Activated CD4-positive, alpha-beta memory T cell treated with anti-CD3 and anti-CD28 coated beads, Interleukin-2, amount 10 ng/mL, durations not matched to agents 7 days and 5 days (primary cell): Measurements from ENCODE around the gene CASP5. TPM values are rescaled to one million over a fixed set of nuclear protein-coding genes. Genes with fewer than 3 reads are reported as not detected.
"Not testable (repeated sequence)": the region's sequence is repeated elsewhere in the genome, so short reads cannot be mapped to it uniquely, and the experiment has no call there.

ENCODE experiments used
- CTCF ChIA-PET: fragments of 350-600 bp; sonication (Branson Sonifier 250); formaldehyde crosslinking; loops from one replicate; lab custom pipeline; 2021; ENCODE audit warnings: antibody characterized with exemption, inconsistent platforms; lab: Charles Lee
- POLR2A ChIA-PET: fragments of 350-600 bp; sonication (Branson Sonifier 250); formaldehyde crosslinking; loops from one replicate; lab custom pipeline; 2021; ENCODE audit warnings: antibody characterized with exemption; lab: Charles Lee
- DNase-seq: peaks from one replicate; pipeline ENCODE4 v3.0.0-alpha.2; 2020
- H3K27ac Mint-ChIP-seq: one replicate; pipeline ENCODE4 v1.8.0; 2021; ENCODE audit warnings: mild to moderate bottlenecking, mixed read lengths
- H3K27me3 Mint-ChIP-seq: one replicate; pipeline ENCODE4 v1.8.0; 2021; ENCODE audit warnings: mixed read lengths
- H3K36me3 Mint-ChIP-seq: one replicate; pipeline ENCODE4 v1.8.0; 2021; ENCODE audit warnings: low read depth, mixed read lengths
- H3K4me1 Mint-ChIP-seq: one replicate; pipeline ENCODE4 v1.8.0; 2021; ENCODE audit warnings: mixed read lengths
- H3K4me3 Mint-ChIP-seq: one replicate; pipeline ENCODE4 v1.8.0; 2021; ENCODE audit warnings: mild to moderate bottlenecking, mixed read lengths
- H3K9me3 Mint-ChIP-seq: one replicate; pipeline ENCODE4 v1.8.0; 2021; ENCODE audit warnings: mixed read lengths
- total RNA-seq, 2 experiments: library from RNA; stranded (reverse); gene quantifications; one replicate each; pipeline ENCODE4 v1.2.3, GENCODE V29; 2021

The CASP5 gene
- total RNA-seq, 2 experiments from 2014 or later = 0.30 TPM; not detected in 1

- no peaks in the 10 kb centered on the region for H3K4me1 Mint-ChIP-seq
- POLR2A ChIA-PET = no interaction called here
- CTCF ChIA-PET = no interaction called here
- no peak overlapping the region for H3K4me3 Mint-ChIP-seq
- peaks cover 2% of the 10 kb centered on the region for H3K36me3 Mint-ChIP-seq
- H3K9me3 Mint-ChIP-seq = peaks cover 9% of the 10 kb centered on the region
- DNase-seq = no peak
- no peak overlapping the region for H3K27ac Mint-ChIP-seq
- no peaks in the 10 kb centered on the region for H3K27me3 Mint-ChIP-seq
Observed at GRCh38 chr11:104979839-104980238, 43.1 kb downstream of the CASP5 start.

GRCh38 chr11:104973616-104974015 lies 49.4 kb downstream of the CASP5 start:
- H3K4me1 Mint-ChIP-seq = peaks cover 9% of the 10 kb centered on the region
- no peak overlapping the region for H3K4me3 Mint-ChIP-seq
- ChIA-PET CTCF (no interaction called here), POLR2A (interaction anchor here (0.6 kb wide), 1 partner anchor 367 kb away, joined by 3 read pairs; no protein-coding TSS in a partner anchor)
- DNase-seq = no peak
- H3K36me3 Mint-ChIP-seq = peaks cover 25% of the 10 kb centered on the region
- H3K27ac Mint-ChIP-seq = no peak overlapping the region
- no peaks in the 10 kb centered on the region for H3K27me3 Mint-ChIP-seq
- peaks cover 35% of the 10 kb centered on the region for H3K9me3 Mint-ChIP-seq

GRCh38 chr11:104972924-104973323 lies 50.0 kb downstream of the CASP5 start:
- Mint-ChIP-seq H3K36me3 (peaks cover 31% of the 10 kb centered on the region), H3K9me3 (peaks cover 35% of the 10 kb centered on the region), H3K4me1 (peaks cover 12% of the 10 kb centered on the region)
- DNase-seq, H3K4me3 Mint-ChIP-seq, H3K27me3 Mint-ChIP-seq, H3K27ac Mint-ChIP-seq, CTCF ChIA-PET: not testable (repeated sequence)
- POLR2A ChIA-PET = interaction anchor here (0.6 kb wide), 1 partner anchor 366 kb away, joined by 3 read pairs; no protein-coding TSS in a partner anchor

- CTCF ChIA-PET = interaction anchor here (1.2 kb wide), 1 partner anchor 54 kb away, joined by 3 read pairs; no protein-coding TSS in a partner anchor
- peaks cover 30% of the 10 kb centered on the region for H3K9me3 Mint-ChIP-seq
- H3K27me3 Mint-ChIP-seq = no peaks in the 10 kb centered on the region
- peaks cover 24% of the 10 kb centered on the region for H3K4me1 Mint-ChIP-seq
- H3K4me3 Mint-ChIP-seq = no peak overlapping the region
- POLR2A ChIA-PET = no interaction called here
- no peak for DNase-seq
- H3K27ac Mint-ChIP-seq = no peak overlapping the region
- H3K36me3 Mint-ChIP-seq = peaks cover 43% of the 10 kb centered on the region
Observed at GRCh38 chr11:104970756-104971155, 52.2 kb downstream of the CASP5 start.

- DNase-seq = no peak
- Mint-ChIP-seq H3K4me3 (peak overlapping the region; percentile 88), H3K27me3 (no peaks in the 10 kb centered on the region), H3K4me1 (peaks cover 32% of the 10 kb centered on the region), H3K27ac (peak overlapping the region; percentile 87), H3K9me3 (peaks cover 25% of the 10 kb centered on the region), H3K36me3 (peaks cover 50% of the 10 kb centered on the region)
- ChIA-PET POLR2A (interaction anchor here (0.6 to 2.5 kb wide), 12 partner anchors 12 to 356 kb away, joined by 3 to 7 read pairs (median 3); partner anchors contain the start of gene CASP1), CTCF (interaction anchor here (0.6 to 1.3 kb wide), 5 partner anchors 20 to 360 kb away, joined by 3 read pairs; no protein-coding TSS in a partner anchor)
Observed at GRCh38 chr11:104968856-104969776, 53.9 kb downstream of the CASP5 start.

- no peak for DNase-seq
- CTCF ChIA-PET = interaction anchor here (0.9 to 1.3 kb wide), 3 partner anchors 19 to 359 kb away, joined by 3 read pairs; no protein-coding TSS in a partner anchor
- POLR2A ChIA-PET = interaction anchor here (0.6 to 2.5 kb wide), 14 partner anchors 13 to 355 kb away, joined by 3 to 8 read pairs (median 4); partner anchors contain the start of gene CASP1
- H3K9me3 Mint-ChIP-seq = peaks cover 24% of the 10 kb centered on the region
- H3K4me1 Mint-ChIP-seq = peaks cover 32% of the 10 kb centered on the region
- H3K4me3 Mint-ChIP-seq = peak within 1 kb of the TSS; percentile 88
- peaks cover 51% of the 10 kb centered on the region for H3K36me3 Mint-ChIP-seq
- H3K27me3 Mint-ChIP-seq = no peaks in the 10 kb centered on the region
- H3K27ac Mint-ChIP-seq = peak within 1 kb of the TSS; percentile 87
Observed at GRCh38 chr11:104968355-104968855, 54.6 kb downstream of the CASP5 start, which contains the start of gene CASP4. Gene CASP4 (minus strand): TSS chr11:104968574. CDS start chr11:104968525, 49 bp downstream.

GRCh38 chr11:104967534-104968354 lies 55.2 kb downstream of the CASP5 start:
- no peaks in the 10 kb centered on the region for H3K27me3 Mint-ChIP-seq

GRCh38 chr11:104965735-104966134 lies 57.2 kb downstream of the CASP5 start:
- CTCF ChIA-PET = interaction anchor here (1.9 kb wide), 1 partner anchor 356 kb away, joined by 4 read pairs; no protein-coding TSS in a partner anchor
- H3K27ac Mint-ChIP-seq = no peak overlapping the region
- POLR2A ChIA-PET = interaction anchor here (1.2 kb wide), 1 partner anchor 68 kb away, joined by 3 read pairs; no protein-coding TSS in a partner anchor
- peaks cover 34% of the 10 kb centered on the region for H3K4me1 Mint-ChIP-seq
- H3K9me3 Mint-ChIP-seq = peaks cover 24% of the 10 kb centered on the region
- H3K36me3 Mint-ChIP-seq = peaks cover 69% of the 10 kb centered on the region
- DNase-seq = no peak
- peak overlapping the region; percentile 33 for H3K4me3 Mint-ChIP-seq
- H3K27me3 Mint-ChIP-seq = no peaks in the 10 kb centered on the region

More at GRCh38 chr11:104967534-104968354, 55.2 kb downstream of the CASP5 start:
- peaks cover 32% of the 10 kb centered on the region for H3K4me1 Mint-ChIP-seq
- peak overlapping the region; percentile 87 for H3K27ac Mint-ChIP-seq
- peak overlapping the region; percentile 88 for H3K4me3 Mint-ChIP-seq
- peaks cover 51% of the 10 kb centered on the region for H3K36me3 Mint-ChIP-seq
- ChIA-PET CTCF (interaction anchor here (0.9 to 1.3 kb wide), 2 partner anchors 76 to 359 kb away, joined by 3 read pairs; no protein-coding TSS in a partner anchor), POLR2A (interaction anchor here (0.6 to 2.5 kb wide), 13 partner anchors 10 to 354 kb away, joined by 3 to 8 read pairs (median 3); partner anchors contain the start of gene CASP1)
- peaks cover 22% of the 10 kb centered on the region for H3K9me3 Mint-ChIP-seq
- DNase-seq = no peak

GRCh38 chr11:104964247-104964646 lies 58.7 kb downstream of the CASP5 start:
- Mint-ChIP-seq H3K4me1 (peaks cover 31% of the 10 kb centered on the region), H3K4me3 (no peak overlapping the region), H3K27me3 (no peaks in the 10 kb centered on the region), H3K9me3 (peaks cover 22% of the 10 kb centered on the region), H3K36me3 (peaks cover 78% of the 10 kb centered on the region), H3K27ac (no peak overlapping the region)
- CTCF ChIA-PET = no interaction called here
- DNase-seq = no peak
- POLR2A ChIA-PET = no interaction called here

GRCh38 chr11:104962852-104963251 lies 60.1 kb downstream of the CASP5 start:
- Mint-ChIP-seq H3K4me3 (no peak overlapping the region), H3K4me1 (peaks cover 33% of the 10 kb centered on the region), H3K36me3 (peaks cover 80% of the 10 kb centered on the region), H3K27ac (no peak overlapping the region), H3K9me3 (peaks cover 22% of the 10 kb centered on the region), H3K27me3 (no peaks in the 10 kb centered on the region)
- ChIA-PET POLR2A (no interaction called here), CTCF (no interaction called here)
- DNase-seq = no peak

- Mint-ChIP-seq H3K27ac (no peak overlapping the region), H3K4me1 (peaks cover 22% of the 10 kb centered on the region), H3K4me3 (no peak overlapping the region), H3K27me3 (no peaks in the 10 kb centered on the region), H3K36me3 (peaks cover 84% of the 10 kb centered on the region), H3K9me3 (peaks cover 14% of the 10 kb centered on the region)
- DNase-seq = no peak
- CTCF ChIA-PET = no interaction called here
- POLR2A ChIA-PET = interaction anchor here (1.3 kb wide), 1 partner anchor 10 kb away, joined by 3 read pairs; no protein-coding TSS in a partner anchor
Observed at GRCh38 chr11:104957280-104957679, 65.7 kb downstream of the CASP5 start.

GRCh38 chr11:104956528-104956927 lies 66.4 kb downstream of the CASP5 start:
- peaks cover 84% of the 10 kb centered on the region for H3K36me3 Mint-ChIP-seq
- CTCF ChIA-PET = no interaction called here
- H3K9me3 Mint-ChIP-seq = peaks cover 10% of the 10 kb centered on the region
- no peak for DNase-seq
- no peak overlapping the region for H3K4me3 Mint-ChIP-seq
- peaks cover 22% of the 10 kb centered on the region for H3K4me1 Mint-ChIP-seq
- no peak overlapping the region for H3K27ac Mint-ChIP-seq
- POLR2A ChIA-PET = no interaction called here
- H3K27me3 Mint-ChIP-seq = no peaks in the 10 kb centered on the region
